Superior temporal gyrus (tissue), 1 donor: ENCODE measurements around the gene VWCE.
"Not testable (repeated sequence)": the region's sequence is repeated elsewhere in the genome, so short reads cannot be mapped to it uniquely, and the experiment has no call there.

Experiments
- DNase-seq: peaks from one replicate; pipeline ENCODE4 v3.0.0-alpha.2; 2016; ENCODE audit errors: extremely low spot score

The VWCE gene

DNA sequence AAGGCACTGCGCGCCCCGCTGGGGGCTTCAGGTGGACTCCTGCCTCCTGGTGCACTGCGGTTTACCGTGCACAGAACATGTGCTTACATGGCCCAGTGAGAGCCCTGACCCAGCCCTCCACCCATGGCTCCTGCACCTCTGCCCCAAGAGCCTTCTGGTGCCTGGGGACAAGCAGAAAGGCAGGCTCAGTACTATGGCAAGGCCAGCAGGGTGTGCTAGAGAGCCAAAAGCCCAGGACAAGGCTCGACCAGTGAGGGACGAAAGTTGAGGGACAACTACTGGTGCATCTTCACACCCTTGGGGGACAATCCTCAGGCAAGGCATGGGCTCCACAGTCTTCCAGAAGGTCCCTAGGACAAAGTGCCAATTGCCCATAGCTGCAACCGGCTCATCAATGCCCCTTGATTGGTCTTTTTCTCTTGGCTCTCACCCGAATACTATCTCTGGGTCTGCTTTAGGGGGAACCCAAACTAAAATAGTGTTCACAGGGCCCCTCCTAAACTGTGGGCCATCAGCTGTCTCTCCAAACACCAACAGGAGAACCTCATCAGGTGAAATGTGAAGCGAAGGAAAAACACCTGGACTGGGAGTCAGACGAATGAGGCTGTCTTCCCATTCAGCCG, 40.6 kb downstream of the VWCE start:
- peak; percentile 68 for DNase-seq

DNA sequence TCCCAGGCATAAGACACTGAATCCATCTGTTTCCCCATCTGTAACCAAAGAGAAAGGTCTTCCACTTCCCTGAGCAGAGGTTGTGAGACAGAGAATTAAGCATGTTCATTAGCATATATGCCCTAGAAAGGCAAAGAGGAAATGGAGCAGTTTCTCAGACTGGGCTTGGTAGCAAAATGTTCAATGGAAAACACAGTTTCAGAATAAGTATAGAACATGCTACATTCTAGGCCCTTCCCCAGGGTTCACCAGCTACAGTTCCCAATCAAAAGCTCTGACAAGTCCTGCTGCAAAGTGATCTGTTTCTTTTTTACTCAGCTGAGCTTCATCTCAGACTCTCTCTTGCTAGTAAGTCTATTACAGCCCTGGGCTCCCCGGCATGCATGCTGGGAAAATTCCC, 42.8 kb downstream of the VWCE start:
- DNase-seq = not testable (repeated sequence)

DNA sequence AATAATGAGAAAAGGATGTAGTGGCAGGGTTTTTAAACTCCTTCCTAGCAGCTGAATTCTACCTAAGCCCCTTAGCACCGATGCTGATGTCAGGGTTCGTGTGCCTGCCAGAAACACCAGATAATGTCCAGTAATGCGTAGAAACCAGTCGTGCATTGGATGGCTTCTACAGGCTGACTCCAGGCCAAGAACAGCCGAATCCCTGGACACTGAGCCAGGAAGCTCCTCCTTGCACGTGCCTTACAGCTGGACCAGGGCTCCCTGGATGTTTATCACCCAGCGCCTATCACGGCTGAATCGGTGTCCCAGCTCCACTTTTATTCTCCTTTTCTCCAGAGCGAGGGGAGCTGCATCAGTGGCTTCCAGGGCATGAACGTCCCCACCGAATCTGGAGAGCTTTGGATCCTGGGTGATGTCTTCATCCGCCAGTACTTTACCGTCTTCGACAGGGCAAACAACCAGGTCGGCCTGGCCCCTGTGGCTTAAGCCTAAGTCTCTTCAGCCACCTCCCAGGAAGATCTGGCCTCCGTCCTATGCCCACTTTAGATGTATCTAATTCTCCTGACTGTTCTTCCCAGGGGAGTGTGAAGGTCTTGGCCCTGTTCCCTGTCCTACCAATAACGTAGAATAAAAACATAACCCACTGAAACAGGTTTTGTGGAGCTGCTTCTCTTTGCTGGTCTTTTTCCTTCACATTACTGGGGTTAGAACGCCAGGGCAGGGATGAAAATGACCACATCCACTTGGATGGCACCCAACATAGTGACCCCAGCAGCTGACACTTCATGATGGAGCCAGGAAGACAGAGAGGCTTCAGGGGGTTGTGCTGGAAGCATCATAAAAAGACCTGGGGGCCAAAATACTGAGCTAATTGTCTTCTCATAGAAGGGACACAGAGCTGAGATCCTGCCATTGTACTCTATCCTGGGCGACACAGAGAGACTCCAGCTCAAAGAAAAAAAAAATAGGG, 44.0 kb downstream of the VWCE start:
- DNase-seq = not testable (repeated sequence)

DNA sequence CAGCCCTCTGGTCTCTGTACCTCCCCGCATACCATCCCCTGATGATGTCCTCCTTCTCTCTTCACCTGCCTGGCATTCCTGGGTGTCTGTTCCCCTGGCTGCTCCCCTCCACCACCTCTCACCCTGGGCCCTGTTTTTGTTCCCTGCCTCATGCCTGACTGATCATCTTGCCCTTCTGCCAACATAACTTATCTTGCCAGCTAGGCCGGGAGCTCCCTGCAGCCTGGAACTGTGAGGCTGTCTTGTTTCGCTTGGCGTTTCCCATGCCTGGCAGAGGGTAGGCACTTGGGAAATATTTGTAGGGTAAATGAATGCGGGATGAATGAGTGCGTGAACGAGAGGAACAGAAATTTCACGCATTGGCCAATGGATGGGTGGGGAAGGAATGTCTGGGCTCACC, 45.9 kb downstream of the VWCE start:
- DNase-seq = not testable (repeated sequence)

DNA sequence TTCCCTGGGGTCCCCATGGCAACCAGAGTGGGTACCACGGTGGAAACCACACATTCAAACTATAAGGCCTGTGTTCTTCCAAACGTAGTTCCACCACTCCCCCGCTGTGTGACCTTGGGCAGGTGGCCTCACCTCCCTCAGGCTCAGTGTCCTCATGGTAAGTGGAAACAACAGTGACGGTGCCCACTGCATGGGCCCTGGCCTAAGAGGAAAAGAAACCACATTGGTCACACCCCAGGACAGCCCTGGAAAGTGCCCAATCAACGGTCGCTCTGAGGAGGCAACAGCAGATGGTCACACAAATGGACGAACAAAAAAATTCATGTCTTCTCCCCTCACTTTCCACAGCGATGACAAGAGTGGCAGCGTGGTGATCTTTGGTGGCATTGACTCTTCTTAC, 47.0 kb downstream of the VWCE start:
- DNase-seq = not testable (repeated sequence)

DNA sequence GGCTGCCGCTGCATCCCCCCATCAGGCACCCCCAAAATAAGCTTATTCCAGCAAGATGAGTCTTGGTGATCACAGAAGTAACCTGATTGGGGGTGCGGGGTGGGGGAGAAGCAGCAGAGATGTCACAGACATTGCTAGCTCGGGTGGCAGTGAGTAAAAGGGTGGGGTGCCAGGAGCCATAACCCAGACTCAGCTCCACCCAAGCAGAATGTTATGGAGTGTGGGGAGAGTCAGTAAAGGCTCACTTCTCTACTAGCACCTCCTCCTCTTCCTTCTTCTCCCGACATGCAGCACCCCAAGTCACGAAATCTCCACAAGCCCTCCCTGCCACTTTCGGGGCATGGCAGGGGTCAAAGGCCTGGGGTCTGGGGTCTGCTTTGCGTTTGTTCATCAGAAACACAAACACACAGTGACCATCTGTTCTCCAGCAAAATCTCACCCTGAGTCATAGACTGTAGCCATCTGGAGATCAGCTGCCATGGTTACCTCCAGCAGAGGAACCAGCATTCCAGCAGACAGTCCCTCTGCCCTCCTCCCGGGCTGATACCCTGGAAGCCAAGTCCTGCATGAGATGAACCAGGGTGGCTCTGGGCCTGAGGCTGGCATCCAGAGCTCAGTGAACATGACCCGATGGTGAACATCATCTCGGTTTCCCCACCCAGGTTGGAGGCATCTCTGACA, 49.7 kb downstream of the VWCE start:
- DNase-seq = not testable (repeated sequence)

DNA sequence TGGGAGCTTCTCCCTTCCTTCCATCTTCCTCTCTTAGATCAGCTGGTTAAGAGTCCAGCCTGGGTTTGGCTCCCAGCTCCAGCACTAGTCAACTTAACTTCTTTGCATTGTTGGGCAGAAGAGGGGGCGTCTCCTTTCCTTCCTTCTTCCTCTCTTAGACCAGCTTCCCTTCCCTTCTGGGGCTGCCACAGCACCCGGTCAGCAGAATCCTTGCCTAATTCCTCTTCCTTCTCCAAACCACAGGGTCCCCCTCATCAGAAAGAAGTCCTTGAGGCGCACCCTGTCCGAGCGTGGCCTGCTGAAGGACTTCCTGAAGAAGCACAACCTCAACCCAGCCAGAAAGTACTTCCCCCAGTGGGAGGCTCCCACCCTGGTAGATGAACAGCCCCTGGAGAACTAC, 53.6 kb downstream of the VWCE start:
- not testable (repeated sequence) for DNase-seq

DNA sequence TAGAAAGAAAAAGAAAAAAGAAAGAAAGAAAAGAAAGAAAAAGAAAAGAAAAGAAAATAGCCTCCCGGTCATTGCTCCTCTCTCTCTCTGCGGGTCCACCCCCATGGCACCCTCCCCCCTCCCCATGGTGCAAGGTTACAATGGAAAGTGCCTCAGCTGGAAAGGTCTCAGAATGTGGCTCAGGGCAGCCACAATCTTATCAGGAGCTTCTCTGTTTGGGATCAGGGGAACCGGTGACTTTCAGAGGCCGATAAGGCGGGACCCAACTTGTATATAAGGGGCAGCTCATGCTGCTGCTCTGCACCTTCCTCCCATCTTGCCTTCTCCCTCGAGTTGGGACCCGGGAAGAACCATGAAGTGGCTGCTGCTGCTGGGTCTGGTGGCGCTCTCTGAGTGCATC, 54.2 kb downstream of the VWCE start, which contains the start of gene PGA5:
TSS of gene PGA5 (plus strand) at position 301 of the 400 bp plus-strand sequence. CDS start at position 353, 52 bp downstream.
- DNase-seq = not testable (repeated sequence)

DNA sequence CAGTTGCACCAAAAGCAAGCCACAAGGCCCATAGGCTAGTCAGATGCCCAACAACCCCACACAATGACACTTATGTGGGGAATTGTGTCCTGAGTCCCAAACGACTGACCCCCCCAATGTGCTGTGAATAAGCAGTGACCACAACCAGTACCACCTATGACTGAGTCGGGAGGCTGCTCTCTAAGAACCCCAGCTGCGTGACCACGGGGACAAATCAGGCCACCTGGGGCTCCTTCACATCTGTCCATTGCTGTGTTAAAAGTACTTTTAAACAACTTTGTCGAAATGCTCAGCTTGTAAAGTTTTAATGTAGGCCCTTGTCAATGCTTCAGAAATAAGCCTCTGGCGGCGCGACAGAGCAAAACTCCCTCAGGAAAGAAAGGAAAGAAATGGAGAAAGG, 54.8 kb downstream of the VWCE start:
- DNase-seq = not testable (repeated sequence)

DNA sequence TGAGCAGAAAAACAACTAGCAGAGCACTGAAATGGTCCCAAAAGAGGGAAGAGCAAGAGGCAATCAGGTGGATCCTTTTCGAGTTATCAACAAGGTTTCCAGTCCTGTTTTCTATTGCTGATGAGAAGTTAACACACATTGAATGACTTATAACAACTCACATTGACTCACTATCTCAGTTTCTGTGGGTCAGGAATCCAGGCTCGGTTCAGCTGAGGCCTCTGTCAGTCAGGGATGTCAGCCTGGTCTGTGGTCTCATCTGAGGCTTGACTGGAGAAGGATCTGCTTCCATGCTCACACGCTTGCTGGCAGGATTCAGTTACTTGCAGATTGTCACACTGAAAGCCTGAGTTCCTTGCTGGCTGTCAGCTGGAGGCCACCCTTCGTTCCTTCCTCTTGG, 58.0 kb downstream of the VWCE start:
- DNase-seq = not testable (repeated sequence)

DNA sequence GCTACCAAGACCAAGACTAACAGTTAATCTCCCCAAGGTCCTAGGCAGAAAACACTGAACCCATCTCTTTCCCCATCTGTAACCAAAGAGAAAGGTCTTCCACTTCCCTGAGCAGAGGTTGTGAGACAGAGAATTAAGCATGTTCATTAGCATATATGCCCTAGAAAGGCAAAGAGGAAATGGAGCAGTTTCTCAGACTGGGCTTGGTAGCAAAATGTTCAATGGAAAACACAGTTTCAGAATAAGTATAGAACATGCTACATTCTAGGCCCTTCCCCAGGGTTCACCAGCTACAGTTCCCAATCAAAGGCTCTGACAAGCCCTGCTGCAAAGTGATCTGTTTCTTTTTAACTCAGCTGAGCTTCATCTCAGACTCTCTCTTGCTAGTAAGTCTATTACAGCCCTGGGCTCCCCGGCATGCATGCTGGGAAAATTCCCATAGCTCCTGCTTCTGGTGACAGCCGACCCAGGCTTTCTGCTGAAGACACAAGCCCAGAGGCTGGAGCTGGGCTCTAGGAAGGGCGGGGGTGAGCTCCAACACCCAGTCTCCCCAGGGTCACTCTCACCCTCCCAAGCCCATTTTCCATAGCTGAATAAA, 62.5 kb downstream of the VWCE start:
- not testable (repeated sequence) for DNase-seq

DNA sequence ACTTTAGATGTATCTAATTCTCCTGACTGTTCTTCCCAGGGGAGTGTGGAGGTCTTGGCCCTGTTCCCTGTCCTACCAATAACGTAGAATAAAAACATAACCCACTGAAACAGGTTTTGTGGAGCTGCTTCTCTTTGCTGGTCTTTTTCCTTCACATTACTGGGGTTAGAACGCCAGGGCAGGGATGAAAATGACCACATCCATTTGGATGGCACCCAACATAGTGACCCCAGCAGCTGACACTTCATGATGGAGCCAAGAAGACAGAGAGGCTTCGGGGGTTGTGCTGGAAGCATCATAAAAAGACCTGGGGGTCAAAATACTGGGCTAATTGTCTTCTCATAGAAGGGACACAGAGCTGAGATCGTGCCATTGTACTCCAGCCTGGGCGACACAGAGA, 63.5 kb downstream of the VWCE start:
- DNase-seq = not testable (repeated sequence)

DNA sequence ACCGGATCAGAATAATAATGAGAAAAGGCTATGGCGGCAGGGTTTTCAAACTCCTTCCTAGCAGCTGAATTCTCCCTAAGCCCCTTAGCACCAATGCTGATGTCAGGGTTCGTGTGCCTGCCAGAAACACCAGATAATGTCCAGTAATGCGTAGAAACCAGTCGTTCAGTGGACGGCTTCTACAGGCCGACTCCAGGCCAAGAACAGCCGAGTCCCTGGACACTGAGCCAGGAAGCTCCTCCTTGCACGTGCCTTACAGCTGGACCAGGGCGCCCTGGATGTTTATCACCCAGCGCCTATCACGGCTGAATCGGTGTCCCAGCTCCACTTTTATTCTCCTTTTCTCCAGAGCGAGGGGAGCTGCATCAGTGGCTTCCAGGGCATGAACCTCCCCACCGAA, 64.1 kb downstream of the VWCE start:
- DNase-seq = not testable (repeated sequence)

DNA sequence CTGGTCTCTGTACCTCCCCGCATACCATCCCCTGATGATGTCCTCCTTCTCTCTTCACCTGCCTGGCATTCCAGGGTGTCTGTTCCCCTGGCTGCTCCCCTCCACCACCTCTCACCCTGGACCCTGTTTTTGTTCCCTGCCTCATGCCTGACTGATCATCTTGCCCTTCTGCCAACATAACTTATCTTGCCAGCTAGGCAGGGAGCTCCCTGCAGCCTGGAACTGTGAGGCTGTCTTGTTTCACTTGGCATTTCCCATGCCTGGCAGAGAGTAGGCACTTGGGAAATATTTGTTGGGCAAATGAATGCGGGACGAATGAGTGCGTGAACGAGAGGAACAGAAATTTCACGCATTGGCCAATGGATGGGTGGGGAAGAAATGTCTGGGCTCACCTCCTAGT, 65.7 kb downstream of the VWCE start:
- not testable (repeated sequence) for DNase-seq

DNA sequence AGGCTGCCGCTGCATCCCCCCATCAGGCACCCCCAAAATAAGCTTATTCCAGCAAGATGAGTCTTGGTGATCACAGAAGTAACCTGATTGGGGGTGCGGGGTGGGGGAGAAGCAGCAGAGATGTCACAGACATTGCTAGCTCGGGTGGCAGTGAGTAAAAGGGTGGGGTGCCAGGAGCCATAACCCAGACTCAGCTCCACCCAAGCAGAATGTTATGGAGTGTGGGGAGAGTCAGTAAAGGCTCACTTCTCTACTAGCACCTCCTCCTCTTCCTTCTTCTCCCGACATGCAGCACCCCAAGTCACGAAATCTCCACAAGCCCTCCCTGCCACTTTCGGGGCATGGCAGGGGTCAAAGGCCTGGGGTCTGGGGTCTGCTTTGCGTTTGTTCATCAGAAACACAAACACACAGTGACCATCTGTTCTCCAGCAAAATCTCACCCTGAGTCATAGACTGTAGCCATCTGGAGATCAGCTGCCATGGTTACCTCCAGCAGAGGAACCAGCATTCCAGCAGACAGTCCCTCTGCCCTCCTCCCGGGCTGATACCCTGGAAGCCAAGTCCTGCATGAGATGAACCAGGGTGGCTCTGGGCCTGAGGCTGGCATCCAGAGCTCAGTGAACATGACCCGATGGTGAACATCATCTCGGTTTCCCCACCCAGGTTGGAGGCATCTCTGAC, 68.5 kb downstream of the VWCE start:
- not testable (repeated sequence) for DNase-seq

DNA sequence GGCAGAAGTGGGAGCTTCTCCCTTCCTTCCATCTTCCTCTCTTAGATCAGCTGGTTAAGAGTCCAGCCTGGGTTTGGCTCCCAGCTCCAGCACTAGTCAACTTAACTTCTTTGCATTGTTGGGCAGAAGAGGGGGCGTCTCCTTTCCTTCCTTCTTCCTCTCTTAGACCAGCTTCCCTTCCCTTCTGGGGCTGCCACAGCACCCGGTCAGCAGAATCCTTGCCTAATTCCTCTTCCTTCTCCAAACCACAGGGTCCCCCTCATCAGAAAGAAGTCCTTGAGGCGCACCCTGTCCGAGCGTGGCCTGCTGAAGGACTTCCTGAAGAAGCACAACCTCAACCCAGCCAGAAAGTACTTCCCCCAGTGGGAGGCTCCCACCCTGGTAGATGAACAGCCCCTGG, 72.4 kb downstream of the VWCE start:
- DNase-seq = not testable (repeated sequence)

DNA sequence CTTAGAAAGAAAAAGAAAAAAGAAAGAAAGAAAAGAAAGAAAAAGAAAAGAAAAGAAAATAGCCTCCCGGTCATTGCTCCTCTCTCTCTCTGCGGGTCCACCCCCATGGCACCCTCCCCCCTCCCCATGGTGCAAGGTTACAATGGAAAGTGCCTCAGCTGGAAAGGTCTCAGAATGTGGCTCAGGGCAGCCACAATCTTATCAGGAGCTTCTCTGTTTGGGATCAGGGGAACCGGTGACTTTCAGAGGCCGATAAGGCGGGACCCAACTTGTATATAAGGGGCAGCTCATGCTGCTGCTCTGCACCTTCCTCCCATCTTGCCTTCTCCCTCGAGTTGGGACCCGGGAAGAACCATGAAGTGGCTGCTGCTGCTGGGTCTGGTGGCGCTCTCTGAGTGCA, 73.1 kb downstream of the VWCE start, which contains the start of gene PGA4:
TSS of gene PGA4 (plus strand) at position 301 of the 400 bp plus-strand sequence. CDS start at position 355, 54 bp downstream.
- not testable (repeated sequence) for DNase-seq

DNA sequence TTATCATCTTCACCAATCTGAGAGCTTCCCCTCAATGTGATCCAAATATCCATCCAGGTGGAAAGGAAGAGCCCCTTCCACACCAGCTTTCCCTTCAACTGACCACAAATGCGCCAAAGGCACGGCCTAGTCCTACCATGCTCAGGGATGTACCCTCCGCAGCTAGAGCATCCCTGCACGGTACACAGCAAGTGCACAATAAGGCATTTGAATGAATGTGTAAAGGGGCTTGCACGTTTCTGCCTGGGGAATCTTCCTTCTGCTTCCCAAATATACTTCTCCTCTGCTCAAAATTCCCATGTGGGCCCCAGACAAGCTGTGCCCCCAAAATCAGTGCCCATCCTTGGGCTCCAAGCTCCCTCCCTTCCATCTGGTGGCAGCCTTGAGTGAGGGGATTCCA, 76.1 kb downstream of the VWCE start:
- not testable (repeated sequence) for DNase-seq

DNA sequence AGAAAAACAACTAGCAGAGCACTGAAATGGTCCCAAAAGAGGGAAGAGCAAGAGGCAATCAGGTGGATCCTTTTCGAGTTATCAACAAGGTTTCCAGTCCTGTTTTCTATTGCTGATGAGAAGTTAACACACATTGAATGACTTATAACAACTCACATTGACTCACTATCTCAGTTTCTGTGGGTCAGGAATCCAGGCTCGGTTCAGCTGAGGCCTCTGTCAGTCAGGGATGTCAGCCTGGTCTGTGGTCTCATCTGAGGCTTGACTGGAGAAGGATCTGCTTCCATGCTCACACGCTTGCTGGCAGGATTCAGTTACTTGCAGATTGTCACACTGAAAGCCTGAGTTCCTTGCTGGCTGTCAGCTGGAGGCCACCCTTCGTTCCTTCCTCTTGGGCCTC, 76.8 kb downstream of the VWCE start:
- DNase-seq = not testable (repeated sequence)

DNA sequence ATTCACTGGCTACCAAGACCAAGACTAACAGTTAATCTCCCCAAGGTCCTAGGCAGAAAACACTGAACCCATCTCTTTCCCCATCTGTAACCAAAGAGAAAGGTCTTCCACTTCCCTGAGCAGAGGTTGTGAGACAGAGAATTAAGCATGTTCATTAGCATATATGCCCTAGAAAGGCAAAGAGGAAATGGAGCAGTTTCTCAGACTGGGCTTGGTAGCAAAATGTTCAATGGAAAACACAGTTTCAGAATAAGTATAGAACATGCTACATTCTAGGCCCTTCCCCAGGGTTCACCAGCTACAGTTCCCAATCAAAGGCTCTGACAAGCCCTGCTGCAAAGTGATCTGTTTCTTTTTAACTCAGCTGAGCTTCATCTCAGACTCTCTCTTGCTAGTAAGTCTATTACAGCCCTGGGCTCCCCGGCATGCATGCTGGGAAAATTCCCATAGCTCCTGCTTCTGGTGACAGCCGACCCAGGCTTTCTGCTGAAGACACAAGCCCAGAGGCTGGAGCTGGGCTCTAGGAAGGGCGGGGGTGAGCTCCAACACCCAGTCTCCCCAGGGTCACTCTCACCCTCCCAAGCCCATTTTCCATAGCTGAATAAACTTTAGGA, 81.3 kb downstream of the VWCE start:
- DNase-seq = not testable (repeated sequence)

DNA sequence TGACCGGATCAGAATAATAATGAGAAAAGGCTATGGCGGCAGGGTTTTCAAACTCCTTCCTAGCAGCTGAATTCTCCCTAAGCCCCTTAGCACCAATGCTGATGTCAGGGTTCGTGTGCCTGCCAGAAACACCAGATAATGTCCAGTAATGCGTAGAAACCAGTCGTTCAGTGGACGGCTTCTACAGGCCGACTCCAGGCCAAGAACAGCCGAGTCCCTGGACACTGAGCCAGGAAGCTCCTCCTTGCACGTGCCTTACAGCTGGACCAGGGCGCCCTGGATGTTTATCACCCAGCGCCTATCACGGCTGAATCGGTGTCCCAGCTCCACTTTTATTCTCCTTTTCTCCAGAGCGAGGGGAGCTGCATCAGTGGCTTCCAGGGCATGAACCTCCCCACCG, 82.9 kb downstream of the VWCE start:
- DNase-seq = not testable (repeated sequence)
